Epithelial cell of esophagus (primary cell): ENCODE data around the gene CRYGS.

Experiments
- DNase-seq: peaks from one replicate; pipeline ENCODE4 v3.0.0; 2010; ENCODE audit warnings: low read depth
- H3K4me3 ChIP-seq: 2 replicates; pipeline ENCODE4 v1.5.1; 2011; ENCODE audit warnings: mild to moderate bottlenecking, low read length, control low read depth
- TF ChIP-seq, protein P1 (sequence below): IDR thresholded peaks from 2 replicates; pipeline ENCODE4 v1.5.1; 2011; ENCODE audit warnings: low read depth, mild to moderate bottlenecking, low read length, control low read depth, inconsistent platforms; ENCODE audit not compliant: insufficient read depth; ENCODE audit errors: missing control alignments

CRYGS gene

DNA sequence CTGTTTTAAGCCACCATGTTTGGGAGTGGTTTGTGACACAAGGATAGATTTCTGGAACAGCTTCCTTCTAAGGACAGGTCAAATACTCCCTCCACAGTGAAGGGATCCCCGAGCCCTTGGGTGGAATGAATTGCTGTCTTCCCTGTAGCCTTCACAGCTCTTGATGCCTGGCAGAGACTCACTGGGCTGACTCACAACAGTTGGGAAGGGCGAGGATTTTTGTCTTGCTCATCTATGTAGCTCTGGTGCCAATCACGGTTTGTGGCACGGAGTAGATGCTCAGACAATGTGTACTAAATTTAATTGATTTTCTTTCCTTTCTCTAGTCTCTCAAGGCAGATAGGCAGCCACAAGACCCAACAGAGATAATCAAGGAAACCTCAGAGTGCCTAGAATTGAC lies 27.0 kb downstream of the CRYGS start:
- TF ChIP-seq, protein P1, sequence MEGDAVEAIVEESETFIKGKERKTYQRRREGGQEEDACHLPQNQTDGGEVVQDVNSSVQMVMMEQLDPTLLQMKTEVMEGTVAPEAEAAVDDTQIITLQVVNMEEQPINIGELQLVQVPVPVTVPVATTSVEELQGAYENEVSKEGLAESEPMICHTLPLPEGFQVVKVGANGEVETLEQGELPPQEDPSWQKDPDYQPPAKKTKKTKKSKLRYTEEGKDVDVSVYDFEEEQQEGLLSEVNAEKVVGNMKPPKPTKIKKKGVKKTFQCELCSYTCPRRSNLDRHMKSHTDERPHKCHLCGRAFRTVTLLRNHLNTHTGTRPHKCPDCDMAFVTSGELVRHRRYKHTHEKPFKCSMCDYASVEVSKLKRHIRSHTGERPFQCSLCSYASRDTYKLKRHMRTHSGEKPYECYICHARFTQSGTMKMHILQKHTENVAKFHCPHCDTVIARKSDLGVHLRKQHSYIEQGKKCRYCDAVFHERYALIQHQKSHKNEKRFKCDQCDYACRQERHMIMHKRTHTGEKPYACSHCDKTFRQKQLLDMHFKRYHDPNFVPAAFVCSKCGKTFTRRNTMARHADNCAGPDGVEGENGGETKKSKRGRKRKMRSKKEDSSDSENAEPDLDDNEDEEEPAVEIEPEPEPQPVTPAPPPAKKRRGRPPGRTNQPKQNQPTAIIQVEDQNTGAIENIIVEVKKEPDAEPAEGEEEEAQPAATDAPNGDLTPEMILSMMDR: no peak
- peak; percentile 29 for DNase-seq

DNA sequence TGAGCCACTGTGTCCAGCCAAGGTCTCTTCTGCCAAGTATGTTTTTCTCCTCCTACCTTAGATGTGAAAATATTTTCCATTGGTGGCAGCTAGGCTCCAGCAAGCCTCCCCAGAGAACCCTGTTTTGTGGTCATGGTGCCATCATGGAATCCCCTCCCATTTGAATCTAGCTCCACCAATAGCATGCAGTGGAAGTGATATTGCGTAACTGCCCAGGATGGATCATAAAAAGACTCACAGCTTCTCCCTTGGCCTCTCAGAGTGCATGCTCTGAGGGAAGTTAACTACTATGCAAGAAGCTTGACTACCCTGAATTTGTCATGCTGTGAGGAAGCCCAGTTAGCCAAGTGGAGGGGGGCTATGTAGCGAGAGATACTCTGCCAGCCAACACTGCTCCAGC lies 27.5 kb downstream of the CRYGS start:
- TF ChIP-seq, protein P1: no peak
- H3K4me3 ChIP-seq: no peak overlapping the region
- DNase-seq: no peak

More for the DNA sequence above, 27.0 kb downstream of the CRYGS start:
- no peak overlapping the region for H3K4me3 ChIP-seq

DNA sequence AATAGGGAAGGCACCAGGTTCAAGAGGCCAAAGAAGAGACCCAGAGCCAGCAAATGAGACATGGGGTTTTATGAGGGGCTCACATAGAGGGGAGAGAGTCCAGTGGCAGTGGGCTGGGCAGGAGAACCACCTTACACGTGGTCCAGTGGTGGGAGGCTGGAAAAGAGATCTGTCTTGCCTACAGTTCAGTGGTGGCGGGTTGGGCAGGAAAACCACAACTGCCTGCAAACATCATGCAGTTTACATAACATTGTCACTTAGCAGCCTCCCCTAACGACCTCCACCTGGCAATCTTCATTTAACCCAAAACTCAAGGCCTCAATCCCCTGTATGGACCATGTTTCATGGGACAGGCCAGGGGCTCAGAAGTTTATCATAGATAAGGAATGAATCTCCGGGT lies 29.1 kb downstream of the CRYGS start:
- H3K4me3 ChIP-seq: no peak overlapping the region
- DNase-seq: no peak
- TF ChIP-seq, protein P1: no peak

DNA sequence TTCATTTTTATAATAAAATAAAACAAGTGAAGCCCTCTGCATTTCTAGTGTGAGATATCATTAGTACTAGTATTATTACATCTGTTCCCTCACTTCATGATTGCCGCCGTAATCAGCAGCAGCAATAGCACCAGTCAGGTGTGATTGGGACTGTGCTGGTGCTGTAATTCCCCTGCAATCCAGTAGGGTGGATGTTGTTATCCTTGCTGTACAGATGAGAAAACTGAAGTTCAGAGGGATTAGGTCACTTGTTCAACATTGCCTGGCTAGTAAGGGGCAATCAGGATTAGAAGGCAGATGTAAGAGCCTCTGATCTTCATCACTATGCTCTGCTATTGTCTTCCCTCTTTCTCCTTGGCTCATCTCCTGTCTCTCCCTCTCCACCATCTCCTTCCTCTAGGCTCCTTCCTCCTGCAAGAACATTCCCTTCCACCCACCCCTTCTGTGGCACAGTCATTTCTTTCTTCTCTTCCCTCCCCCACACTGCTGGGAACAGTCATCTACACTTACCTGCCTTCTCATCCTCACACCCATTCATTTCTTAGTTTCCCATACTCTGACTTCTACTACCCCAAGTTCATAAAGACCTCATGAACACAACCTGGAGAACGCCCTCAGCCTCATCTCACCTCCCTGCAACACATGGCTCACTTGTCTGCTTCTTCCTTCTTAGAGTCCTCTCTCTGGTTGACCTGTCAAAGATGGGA lies 29.7 kb downstream of the CRYGS start:
- TF ChIP-seq, protein P1: peak; percentile 59
- no peak overlapping the region for H3K4me3 ChIP-seq
- DNase-seq: peak; percentile 39

DNA sequence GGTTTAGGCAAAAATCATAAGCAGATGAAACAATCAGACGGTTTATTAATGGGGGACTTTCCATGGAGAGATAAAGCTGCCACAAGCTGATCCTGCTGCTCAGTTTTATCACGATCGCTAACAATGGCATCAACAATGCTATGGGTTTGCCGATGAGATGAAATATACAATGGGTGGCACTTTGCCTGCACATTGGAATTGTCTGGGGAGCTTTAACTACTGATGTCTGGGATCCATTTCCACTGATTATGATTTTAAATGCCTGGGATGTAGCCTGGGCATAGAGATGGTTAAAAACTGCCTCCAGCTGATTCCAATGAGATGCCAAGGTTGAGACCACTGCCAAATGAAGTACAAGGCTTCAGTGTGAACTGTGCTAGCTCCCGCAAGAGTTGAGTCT lies 30.8 kb downstream of the CRYGS start:
- TF ChIP-seq, protein P1: no peak
- DNase-seq: no peak
- H3K4me3 ChIP-seq: no peak overlapping the region

DNA sequence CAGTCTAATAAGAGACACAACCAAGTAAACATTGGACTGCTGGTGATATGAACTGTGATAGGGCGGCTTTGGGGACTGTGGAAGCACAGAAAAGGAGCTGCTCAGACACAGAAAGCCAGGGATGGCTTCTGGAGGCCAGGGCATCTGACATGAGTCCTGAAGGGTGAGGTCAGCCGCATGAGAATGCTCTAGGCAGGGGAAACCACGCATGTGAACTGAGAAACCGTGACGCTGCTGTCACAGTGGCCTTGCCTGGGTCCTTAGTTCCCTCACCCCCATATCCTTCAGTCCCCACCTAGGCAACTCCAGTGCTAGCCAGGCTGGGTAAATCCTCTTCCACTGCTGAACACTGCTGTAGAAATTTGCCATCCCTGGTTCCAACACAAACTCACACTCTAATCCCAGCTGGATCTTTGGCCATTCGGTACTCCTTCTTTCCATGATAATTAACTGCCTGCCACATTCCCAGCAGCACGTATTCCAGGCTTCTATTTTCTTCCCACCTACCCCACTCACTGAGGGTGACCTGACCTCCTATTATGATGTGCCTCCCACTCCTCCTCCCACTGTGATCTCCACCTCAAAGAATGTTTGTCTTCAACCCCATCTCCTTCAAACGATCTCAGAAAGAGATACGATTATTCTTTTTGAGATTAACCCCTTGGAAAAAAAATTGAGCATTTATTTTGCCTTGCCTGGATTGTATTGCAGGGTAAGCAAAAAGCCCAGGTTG lies 31.4 kb downstream of the CRYGS start:
- H3K4me3 ChIP-seq: no peak overlapping the region
- no peak for DNase-seq
- TF ChIP-seq, protein P1: no peak
